K562 (cell line): ENCODE results near the gene PCSK5.

Experiments used
- CBFB ChIP-seq: sonication (generic); formaldehyde crosslinking; IDR thresholded peaks from 2 replicates; pipeline ENCODE4 v1.4.0; 2020; ENCODE audit warnings: mild to moderate bottlenecking, missing genetic modification reagents
- CHAMP1 ChIP-seq: fragments of 450-650 bp; IDR thresholded peaks from 2 replicates; pipeline ENCODE4 v1.6.1; 2016; ENCODE audit warnings: mild to moderate bottlenecking
- GTF2F1 ChIP-seq: IDR thresholded peaks from 2 replicates; pipeline ENCODE4 v1.6.1; 2011; ENCODE audit warnings: low read depth, low read length, improper control_type of control experiment
- HDAC1 ChIP-seq, 2 experiments: fragments of 450-650 bp; IDR thresholded peaks; 2 replicates each; pipeline ENCODE4 v1.6.1; 2016 to 2017; ENCODE audit warnings: inconsistent platforms in 1 of 2, mild to moderate bottlenecking in 1 of 2, moderate library complexity in 1 of 2
- NCOA1 ChIP-seq: fragments of 450-650 bp; IDR thresholded peaks from 2 replicates; pipeline ENCODE4 v1.6.1; 2016; ENCODE audit warnings: low read depth
- NFIX ChIP-seq: fragments of 250-450 bp; sonication (Bioruptor Pico); IDR thresholded peaks from 2 replicates; pipeline ENCODE4 v1.4.0; 2020; ENCODE audit warnings: low read depth, mild to moderate bottlenecking, moderate library complexity
- PCBP1 ChIP-seq: fragments of 200-400 bp; formaldehyde crosslinking; IDR thresholded peaks from 2 replicates; pipeline ENCODE4 v1.6.1; 2018; ENCODE audit warnings: mild to moderate bottlenecking, low read depth, low read length; ENCODE audit not compliant: poor library complexity, severe bottlenecking
- SAFB ChIP-seq: fragments of 200-400 bp; formaldehyde crosslinking; IDR thresholded peaks from 2 replicates; pipeline ENCODE4 v1.6.1; 2017; ENCODE audit warnings: low read depth, low read length, borderline replicate concordance
- SIN3B ChIP-seq: fragments of 450-650 bp; IDR thresholded peaks from 2 replicates; pipeline ENCODE4 v1.6.1; 2017; ENCODE audit warnings: low read depth, mild to moderate bottlenecking, moderate library complexity
- SMC3 ChIP-seq: conservative IDR thresholded peaks from 2 replicates; pipeline ENCODE4 v1.6.1; 2011; ENCODE audit warnings: low read depth, low read length, improper control_type of control experiment; ENCODE audit not compliant: insufficient read depth
- SP1 ChIP-seq: sonication (generic); formaldehyde crosslinking; IDR thresholded peaks from 2 replicates; pipeline ENCODE4 v1.8.1; 2022; ENCODE audit warnings: mild to moderate bottlenecking, missing genetic modification reagents
- TBL1XR1 ChIP-seq, 2 experiments: IDR thresholded peaks; 2 replicates each; pipeline ENCODE4 v1.6.1; 2012; ENCODE audit warnings: improper control_type of control experiment in 2 of 2, low read length in 2 of 2, mild to moderate bottlenecking in 1 of 2
- ZNF232 ChIP-seq: sonication (generic); formaldehyde crosslinking; IDR thresholded peaks from 2 replicates; pipeline ENCODE4 v1.8.0; 2022; ENCODE audit warnings: mild to moderate bottlenecking, missing genetic modification reagents
- ZNF398 ChIP-seq: fragments of 250-450 bp; sonication (Bioruptor Pico); IDR thresholded peaks from 2 replicates; pipeline ENCODE4 v1.8.0; 2021; ENCODE audit warnings: moderate library complexity, mild to moderate bottlenecking, inconsistent platforms

- TF ChIP-seq NFIX (CRISPR knock-in tag) (no peak), TBL1XR1 (IDR thresholded peaks at IDR 0.05; ENCODE audit: low read length in 2 of 2) (no peak), SMC3 (no peak), SIN3B (no peak), HDAC1 (IDR thresholded peaks at IDR 0.05) (no peak), CBFB (CRISPR knock-in tag) (no peak), CHAMP1 (no peak), NCOA1 (no peak), PCBP1 (no peak), SP1 (CRISPR knock-in tag) (no peak), ZNF398 (CRISPR knock-in tag) (no peak), ZNF232 (CRISPR knock-in tag) (no peak), SAFB (no peak), GTF2F1 (no peak)
Observed at GRCh38 chr9:75907329-75907728, 16.9 kb downstream of the PCSK5 start.
